WTC11 (cell line): ENCODE data around the gene C9. TPM values are rescaled to one million over a fixed set of nuclear protein-coding genes. Genes with fewer than 3 reads are reported as not detected.

Experiments used
- ATAC-seq: fragments of 200-7000 bp; cut with Tn5 transposase; 2 replicates; pipeline ENCODE4 v1.10.0; 2021; ENCODE audit warnings: mild to moderate bottlenecking, moderate library complexity
- CTCF ChIA-PET: fragments of 300-600 bp; sonication (Branson Sonifier 250); formaldehyde crosslinking; loops from one replicate; lab custom pipeline; 2021; ENCODE audit warnings: antibody characterized with exemption; lab: Charles Lee
- POLR2A ChIA-PET: fragments of 350-600 bp; sonication (Branson Sonifier 250); formaldehyde crosslinking; loops from one replicate; lab custom pipeline; 2021; ENCODE audit warnings: antibody characterized with exemption; lab: Charles Lee
- DNase-seq: peaks from one replicate; pipeline ENCODE4 v3.0.0; 2021; ENCODE audit warnings: low spot score
- H3K27ac Mint-ChIP-seq: 2 replicates; pipeline ENCODE4 v1.8.0; 2021; ENCODE audit warnings: mixed read lengths
- H3K27me3 Mint-ChIP-seq: 2 replicates; pipeline ENCODE4 v1.8.0; 2021; ENCODE audit warnings: low read depth, mild to moderate bottlenecking, moderate library complexity, mixed read lengths
- H3K36me3 Mint-ChIP-seq: 2 replicates; pipeline ENCODE4 v1.8.0; 2021; ENCODE audit warnings: mixed read lengths
- H3K4me1 Mint-ChIP-seq: 2 replicates; pipeline ENCODE4 v1.8.0; 2022; ENCODE audit warnings: mixed read lengths
- H3K4me3 Mint-ChIP-seq: 2 replicates; pipeline ENCODE4 v1.8.0; 2021; ENCODE audit warnings: mild to moderate bottlenecking, moderate library complexity, mixed read lengths
- H3K9me3 Mint-ChIP-seq: 2 replicates; pipeline ENCODE4 v1.8.0; 2021; ENCODE audit warnings: mixed read lengths
- ATF6 ChIP-seq: sonication (generic); formaldehyde crosslinking; IDR thresholded peaks from 2 replicates; pipeline ENCODE4 v1.8.1; 2023; ENCODE audit warnings: mild to moderate bottlenecking, missing genetic modification reagents
- CDX4 ChIP-seq: fragments of 250-450 bp; sonication (Bioruptor Pico); IDR thresholded peaks from 2 replicates; pipeline ENCODE4 v1.9.0; 2021; ENCODE audit warnings: moderate library complexity, mild to moderate bottlenecking, inconsistent platforms, borderline replicate concordance
- CTCF ChIP-seq: fragments of 200-600 bp; IDR thresholded peaks from 2 replicates; pipeline ENCODE4 v1.8.0; 2022; ENCODE audit warnings: antibody characterized with exemption
- E2F1 ChIP-seq: sonication (generic); formaldehyde crosslinking; IDR thresholded peaks from 2 replicates; pipeline ENCODE4 v1.8.0; 2022; ENCODE audit warnings: mild to moderate bottlenecking, missing genetic modification reagents
- ESRRA ChIP-seq: sonication (generic); formaldehyde crosslinking; IDR thresholded peaks from 2 replicates; pipeline ENCODE4 v1.8.1; 2022; ENCODE audit warnings: mild to moderate bottlenecking, missing genetic modification reagents, borderline replicate concordance
- GTF2I ChIP-seq: fragments of 250-450 bp; sonication (Bioruptor Pico); conservative IDR thresholded peaks from 2 replicates; pipeline ENCODE4 v1.4.0; 2021; ENCODE audit warnings: mild to moderate bottlenecking
- NFATC4 ChIP-seq: fragments of 250-450 bp; sonication (Bioruptor Pico); IDR thresholded peaks from 2 replicates; pipeline ENCODE4 v1.9.0; 2021; ENCODE audit warnings: mild to moderate bottlenecking
- PRRX2 ChIP-seq: fragments of 250-450 bp; sonication (Bioruptor Pico); IDR thresholded peaks from 2 replicates; pipeline ENCODE4 v1.8.0; 2021; ENCODE audit warnings: mild to moderate bottlenecking
- RORB ChIP-seq: fragments of 250-450 bp; sonication (Bioruptor Pico); IDR thresholded peaks from 2 replicates; pipeline ENCODE4 v1.9.0; 2021; ENCODE audit warnings: mild to moderate bottlenecking
- SMAD3 ChIP-seq: sonication (generic); formaldehyde crosslinking; IDR thresholded peaks from 2 replicates; pipeline ENCODE4 v1.8.0; 2022; ENCODE audit warnings: missing genetic modification reagents, mild to moderate bottlenecking, borderline replicate concordance
- SOX15 ChIP-seq: fragments of 250-450 bp; sonication (Bioruptor Pico); IDR thresholded peaks from 2 replicates; pipeline ENCODE4 v1.9.0; 2021; ENCODE audit warnings: mild to moderate bottlenecking
- STAT6 ChIP-seq: sonication (generic); formaldehyde crosslinking; conservative IDR thresholded peaks from 2 replicates; pipeline ENCODE4 v1.8.1; 2023; ENCODE audit warnings: mild to moderate bottlenecking, low read depth, missing genetic modification reagents, moderate library complexity
- TEAD1 ChIP-seq: sonication (generic); formaldehyde crosslinking; IDR thresholded peaks from 2 replicates; pipeline ENCODE4 v1.8.0; 2022; ENCODE audit warnings: mild to moderate bottlenecking, missing genetic modification reagents
- total RNA-seq: library from RNA; stranded (reverse); gene quantifications from 3 replicates; pipeline ENCODE4 v1.2.3, GENCODE V29; 2021

C9 gene
- total RNA-seq, 1 experiment from 2014 or later: 0.07 TPM

- no peak for TF ChIP-seq STAT6 (CRISPR knock-in tag)
Observed at GRCh38 chr5:39363217-39363616, 1.1 kb downstream of the C9 start (continued).

GRCh38 chr5:39362646-39363045 lies 1.6 kb downstream of the C9 start:
- Mint-ChIP-seq H3K9me3 (peaks cover 18% of the 10 kb centered on the region), H3K4me3 (no peak overlapping the region), H3K36me3 (peaks cover 13% of the 10 kb centered on the region), H3K27ac (no peak overlapping the region), H3K27me3 (0 out of 2 replicates have a peak, but pooled peaks cover 2% of the 10 kb centered on the region), H3K4me1 (peaks cover 32% of the 10 kb centered on the region)
- ChIA-PET CTCF (interaction anchor here (1.4 to 2.7 kb wide), 2 partner anchors 14 to 185 kb away, joined by 6 to 15 read pairs; no protein-coding TSS in a partner anchor), POLR2A (interaction anchor here (0.7 kb wide), 1 partner anchor 8 kb away, joined by 3 read pairs; no protein-coding TSS in a partner anchor)
- DNase-seq (no peak), ATAC-seq (no peak)
- TF ChIP-seq ESRRA (CRISPR knock-in tag): no peak
- TF ChIP-seq PRRX2 (CRISPR knock-in tag): no peak
- TF ChIP-seq CTCF: no peak
- no peak for TF ChIP-seq NFATC4 (CRISPR knock-in tag)
- no peak for TF ChIP-seq GTF2I (CRISPR knock-in tag)
- no peak for TF ChIP-seq SOX15
- no peak for TF ChIP-seq CDX4 (CRISPR knock-in tag)
- no peak for TF ChIP-seq E2F1 (CRISPR knock-in tag)
- no peak for TF ChIP-seq ATF6

- POLR2A ChIA-PET: no interaction called here
- Mint-ChIP-seq H3K9me3 (peaks cover 26% of the 10 kb centered on the region), H3K36me3 (peaks cover 14% of the 10 kb centered on the region), H3K4me1 (peaks cover 43% of the 10 kb centered on the region), H3K27me3 (peaks cover 2% of the 10 kb centered on the region; the same call in 1 of the 2 replicates), H3K27ac (no peak overlapping the region), H3K4me3 (no peak overlapping the region)
- TF ChIP-seq SMAD3 (CRISPR knock-in tag) (no peak), TEAD1 (no peak), RORB (no peak)
- DNase-seq: no peak
- CTCF ChIA-PET: interaction anchor here (1.3 to 2.7 kb wide), 2 partner anchors 15 to 144 kb away, joined by 8 to 15 read pairs; no protein-coding TSS in a partner anchor
- peak; percentile 53 for ATAC-seq
Observed at GRCh38 chr5:39361306-39361705, 3.0 kb downstream of the C9 start.
